ENCODE results near the gene CDH16. TPM values are rescaled to one million over a fixed set of nuclear protein-coding genes. Genes with fewer than 3 reads are reported as not detected.
A peak's percentile ranks its signal among the peaks of the same experiment; 100 is the strongest.
"Not testable (repeated sequence)": the region's sequence is repeated elsewhere in the genome, so short reads cannot be mapped to it uniquely, and the experiment has no call there.

The CDH16 gene
- not detected for total RNA-seq
- long read RNA-seq, partial matches to known transcripts, result 1 of 1 reads
- long read RNA-seq, other reads (novel, unspliced or antisense), result 0 of 1 reads

GRCh38 chr16:66918803-66919568 lies at the start of gene CDH16:
Gene CDH16, minus strand, starts transcription at chr16:66918885. Its CDS starts 820 bp downstream, at chr16:66918065.
- peak; percentile 6 for ATAC-seq
- DNase-seq, result no peak
- intact Hi-C loops (cut with micrococcal nuclease), result no loop called here

GRCh38 chr16:66964049-66964448 lies 45.4 kb upstream of the CDH16 start:
- intact Hi-C loops (cut with micrococcal nuclease), result no loop called here
- DNase-seq (no peak), ATAC-seq (no peak)

- DNase-seq, result no peak
- ATAC-seq, result peak; percentile 31
- intact Hi-C loops (cut with micrococcal nuclease), result no loop called here
Measured at GRCh38 chr16:66961914-66962313, 43.2 kb upstream of the CDH16 start.

GRCh38 chr16:66961065-66961744 lies 42.5 kb upstream of the CDH16 start, which contains the start of gene CES3:
Gene CES3, plus strand, starts transcription at chr16:66961266. Its CDS starts 42 bp downstream, at chr16:66961308.
- peak; percentile 71 for ATAC-seq
- peak; percentile 67 for DNase-seq
- intact Hi-C loops (cut with micrococcal nuclease), result no loop called here

- intact Hi-C loops (cut with micrococcal nuclease), result no loop called here
- ATAC-seq (no peak), DNase-seq (no peak)
Measured at GRCh38 chr16:66960270-66960669, 41.6 kb upstream of the CDH16 start.

- ATAC-seq (peak; percentile 65), DNase-seq (peak; percentile 48)
- intact Hi-C loops (cut with micrococcal nuclease), result no loop called here
Measured at GRCh38 chr16:66959704-66960161, 41.0 kb upstream of the CDH16 start.

GRCh38 chr16:66958857-66959703 lies 40.4 kb upstream of the CDH16 start:
- intact Hi-C loops (cut with micrococcal nuclease), result no loop called here
- no peak for ATAC-seq
- DNase-seq, result no peak

GRCh38 chr16:66956154-66956457 lies 37.4 kb upstream of the CDH16 start:
- ATAC-seq; DNase-seq; intact Hi-C loops (cut with micrococcal nuclease): not testable (repeated sequence)

GRCh38 chr16:66955363-66956153 lies 36.9 kb upstream of the CDH16 start:
- intact Hi-C loops (cut with micrococcal nuclease); ATAC-seq; DNase-seq: not testable (repeated sequence)

GRCh38 chr16:66954097-66954659 lies 35.5 kb upstream of the CDH16 start:
- intact Hi-C loops (cut with micrococcal nuclease), result no loop called here
- DNase-seq, result peak; percentile 73
- peak; percentile 76 for ATAC-seq

GRCh38 chr16:66953462-66954096 lies 34.9 kb upstream of the CDH16 start:
- intact Hi-C loops (cut with micrococcal nuclease), result no loop called here
- ATAC-seq (no peak), DNase-seq (no peak)

- DNase-seq, result no peak
- ATAC-seq, result no peak
- intact Hi-C loops (cut with micrococcal nuclease), result no loop called here
Measured at GRCh38 chr16:66952430-66953110, 33.9 kb upstream of the CDH16 start.

GRCh38 chr16:66950971-66951790 lies 32.5 kb upstream of the CDH16 start:
- DNase-seq, result no peak
- ATAC-seq, result no peak
- intact Hi-C loops (cut with micrococcal nuclease), result no loop called here

- intact Hi-C loops (cut with micrococcal nuclease), result no loop called here
- ATAC-seq, result no peak
- no peak for DNase-seq
Measured at GRCh38 chr16:66950437-66950836, 31.8 kb upstream of the CDH16 start.

- no peak for DNase-seq
- intact Hi-C loops (cut with micrococcal nuclease), result no loop called here
- ATAC-seq, result no peak
Measured at GRCh38 chr16:66949472-66949871, 30.8 kb upstream of the CDH16 start.

- DNase-seq (no peak), ATAC-seq (peak; percentile 4)
- intact Hi-C loops (cut with micrococcal nuclease), result no loop called here
Measured at GRCh38 chr16:66948837-66949225, 30.1 kb upstream of the CDH16 start.
